Endothelial cell of umbilical vein (primary cell): ENCODE measurements around the gene C12orf42. TPM values are rescaled to one million over a fixed set of nuclear protein-coding genes. Genes with fewer than 3 reads are reported as not detected.

Experiments used
- BruUV-seq: library from RNA; stranded (reverse); fragments of 400-500 nt; replicated peaks from 2 replicates; lab custom pipeline; 2021; lab: Mats Ljungman, UMichigan
- CTCF ChIA-PET: fragments of 300-600, 350-600 bp; sonication (Branson Sonifier 250); formaldehyde crosslinking; loops from one replicate; lab custom pipeline; 2021; ENCODE audit warnings: antibody characterized with exemption, inconsistent platforms; lab: Charles Lee
- POLR2A ChIA-PET: fragments of 300-600, 350-600 bp; sonication (Branson Sonifier 250); formaldehyde crosslinking; loops from one replicate; lab custom pipeline; 2021; ENCODE audit warnings: antibody characterized with exemption, inconsistent platforms; lab: Charles Lee
- DNase-seq: peaks from one replicate; pipeline ENCODE4 v3.0.0-alpha.2; 2011; ENCODE audit warnings: low read depth, low spot score
- FAIRE-seq: peaks from 2 replicates; lab custom pipeline; 2011; peaks lifted over from hg19 to GRCh38; lab: Jason Lieb, UNC
- H2AFZ ChIP-seq: 2 replicates; pipeline ENCODE4 v1.6.0; 2012; ENCODE audit warnings: low read depth, low read length, control low read depth, inconsistent platforms
- H3K27ac ChIP-seq: 2 replicates; pipeline ENCODE4 v1.5.1; 2011; ENCODE audit warnings: low read depth, mild to moderate bottlenecking, control low read depth, low read length, moderate library complexity; ENCODE audit not compliant: insufficient read depth
- H3K27me3 ChIP-seq, 2 experiments: 2 replicates each; pipeline versions ENCODE4 v1.6.0 to v1.6.1; 2011; ENCODE audit warnings: low read length in 2 of 2, mixed read lengths in 1 of 2; ENCODE audit not compliant: control insufficient read depth in 2 of 2, insufficient read depth in 2 of 2
- H3K36me3 ChIP-seq, 2 experiments: 2 replicates in 1 of 2; 3 replicates in 1 of 2; pipeline ENCODE4 v1.5.1; 2011; ENCODE audit warnings: low read length in 2 of 2, mild to moderate bottlenecking in 1 of 2, moderate library complexity in 1 of 2; ENCODE audit not compliant: control insufficient read depth in 2 of 2, insufficient read depth in 2 of 2; ENCODE audit errors: extremely low read depth in 1 of 2
- H3K4me1 ChIP-seq: 3 replicates; pipeline ENCODE4 v1.5.1; 2011; ENCODE audit warnings: mild to moderate bottlenecking, low read length; ENCODE audit not compliant: control insufficient read depth, insufficient read depth; ENCODE audit errors: extremely low read depth
- H3K4me2 ChIP-seq: 2 replicates; pipeline ENCODE4 v1.6.1; 2011; ENCODE audit warnings: low read length, control low read depth, mixed read lengths; ENCODE audit not compliant: insufficient read depth
- H3K4me3 ChIP-seq, 3 experiments: fragments of 200-600 bp in 1 of 3; sonication (generic), shearing (Covaris generic) in 1 of 3; replicated peaks in 1 of 3; 2 replicates each; pipeline ENCODE4 v1.5.1; 2011 to 2016; ENCODE audit warnings: control low read depth in 3 of 3, low read length in 3 of 3, mild to moderate bottlenecking in 2 of 3, inconsistent platforms in 1 of 3, low read depth in 1 of 3, moderate library complexity in 1 of 3; ENCODE audit not compliant: insufficient read depth in 1 of 3
- H3K79me2 ChIP-seq: 2 replicates; pipeline ENCODE4 v1.6.0; 2012; ENCODE audit warnings: low read length, inconsistent platforms; ENCODE audit not compliant: control insufficient read depth, insufficient read depth
- H3K9ac ChIP-seq: replicated peaks from 2 replicates; pipeline ENCODE3; 2011; ENCODE audit warnings: low read length, control low read depth; ENCODE audit not compliant: insufficient read depth; ENCODE audit errors: extremely low read depth
- H3K9me1 ChIP-seq: replicated peaks from 3 replicates; pipeline ENCODE4 v1.6.0; 2011; ENCODE audit warnings: mild to moderate bottlenecking, low read length; ENCODE audit not compliant: control insufficient read depth, insufficient read depth; ENCODE audit errors: extremely low read depth
- H3K9me3 ChIP-seq: replicated peaks from 2 replicates; pipeline ENCODE4 v1.5.1; 2012; ENCODE audit warnings: low read length, inconsistent platforms; ENCODE audit not compliant: control insufficient read depth, insufficient read depth
- H4K20me1 ChIP-seq: replicated peaks from 2 replicates; pipeline ENCODE3; 2011; ENCODE audit warnings: mild to moderate bottlenecking, low read length; ENCODE audit not compliant: control insufficient read depth, insufficient read depth; ENCODE audit errors: extremely low read depth
- EZH2 ChIP-seq: IDR thresholded peaks from 2 replicates; pipeline ENCODE4 v1.6.1; 2012; ENCODE audit warnings: borderline replicate concordance, low read depth, mild to moderate bottlenecking, moderate library complexity, low read length, inconsistent platforms; ENCODE audit not compliant: severe bottlenecking
- FOS ChIP-seq: IDR thresholded peaks from 2 replicates; pipeline ENCODE4 v1.6.1; 2011; ENCODE audit warnings: mild to moderate bottlenecking, low read length, moderate library complexity, borderline replicate concordance; ENCODE audit not compliant: insufficient read depth
- GATA2 ChIP-seq: IDR thresholded peaks from 2 replicates; pipeline ENCODE4 v1.7.0; 2011; ENCODE audit warnings: low read depth, mild to moderate bottlenecking, moderate library complexity, mixed read lengths, low read length; ENCODE audit not compliant: insufficient read length, insufficient read depth
- JUN ChIP-seq: IDR thresholded peaks from 2 replicates; pipeline ENCODE4 v1.6.1; 2011; ENCODE audit warnings: borderline replicate concordance, low read depth; ENCODE audit not compliant: insufficient read length, insufficient read depth
- MYC ChIP-seq: IDR thresholded peaks from one replicate; pipeline ENCODE4 v1.6.1; 2011; ENCODE audit warnings: mild to moderate bottlenecking, low read depth, low read length
- POLR2A ChIP-seq: IDR thresholded peaks from 2 replicates; pipeline ENCODE4 v1.6.1; 2012; ENCODE audit warnings: low read depth, mild to moderate bottlenecking, control low read depth, low read length
- POLR2AphosphoS5 ChIP-seq: IDR thresholded peaks from 2 replicates; pipeline ENCODE4 v1.6.1; 2012; ENCODE audit warnings: low read depth, mild to moderate bottlenecking, control low read depth, low read length, moderate library complexity; ENCODE audit not compliant: insufficient read depth
- dilution Hi-C: fragments of 300-500 bp; cut with MboI; formaldehyde crosslinking; loops from one replicate; pipeline ENCODE4 v1.15.0; 2019; ENCODE audit warnings: low sequenced_read_pairs; ENCODE audit not compliant: extremely low pct_ligation_motif_present
- intact Hi-C: fragments of 100-400 bp; cut with micrococcal nuclease; formaldehyde crosslinking; loops from one replicate; pipeline ENCODE4 v1.10.0; 2022
- polyA plus RNA-seq, 4 experiments: library from polyadenylated mRNA; depleted of rRNA in 3 of 4; stranded (reverse) in 3 of 4; unstranded in 1 of 4; fragments of >200 nt; gene quantifications; 2 replicates each; pipeline versions ENCODE4 v1.2.1 to v1.2.3, GENCODE V29; 2011 to 2012; ENCODE audit warnings: missing spikeins in 1 of 4
- total RNA-seq: library from RNA; stranded (reverse); gene quantifications from 2 replicates; pipeline ENCODE4 v1.2.3, GENCODE V29; 2021
- TF ChIP-seq, protein P1 (sequence below): IDR thresholded peaks from 2 replicates; pipeline ENCODE4 v1.6.1; 2011; ENCODE audit not compliant: insufficient read depth, insufficient read length
- TF ChIP-seq, protein P2 (sequence below), 2 donors: IDR thresholded peaks; 1 replicate in 1 of 2; 2 replicates in 1 of 2; pipeline ENCODE4 v1.5.1; 2011; ENCODE audit warnings: low read length in 2 of 2, mild to moderate bottlenecking in 2 of 2, moderate library complexity in 2 of 2, control low read depth in 1 of 2, inconsistent platforms in 1 of 2, low read depth in 1 of 2; ENCODE audit not compliant: insufficient read depth in 1 of 2; ENCODE audit errors: extremely low read depth in 1 of 2

Gene C12orf42
- total and polyA plus RNA-seq, 2 donors (not counting 3 experiments of a cell fraction or from before 2014, with no cell fraction given): not detected

DNA sequence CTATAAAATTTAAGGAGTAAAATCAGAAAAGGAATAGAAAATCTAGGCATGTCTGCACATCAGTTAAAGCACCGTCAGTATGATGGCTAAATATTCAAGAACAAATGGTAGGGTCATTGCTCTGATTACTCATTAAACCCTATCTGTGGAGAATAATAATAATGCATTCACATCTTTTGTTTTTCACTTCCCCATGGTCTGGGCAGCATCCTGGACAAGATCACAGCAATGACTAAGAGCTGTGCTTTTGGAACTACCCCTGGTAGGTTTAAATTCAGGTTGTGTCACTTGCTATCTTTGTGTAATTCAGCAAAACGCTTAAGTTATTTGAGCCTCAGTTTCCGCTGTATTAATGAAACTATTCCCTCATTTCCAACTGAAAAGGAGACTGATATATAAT, 33.1 kb downstream of the C12orf42 start:
- H3K4me3 ChIP-seq: no peak overlapping the region
- H3K36me3 ChIP-seq: no peaks in the 10 kb centered on the region
- no TSS peak for BruUV-seq
- no peaks in the 10 kb centered on the region for H3K27me3 ChIP-seq
- DNase-seq (no peak), FAIRE-seq (no peak)
- no peak overlapping the region for H3K9ac ChIP-seq
- H3K79me2 ChIP-seq: no peaks in the 10 kb centered on the region
- CTCF ChIA-PET: no interaction called here
- TF ChIP-seq, protein P1, sequence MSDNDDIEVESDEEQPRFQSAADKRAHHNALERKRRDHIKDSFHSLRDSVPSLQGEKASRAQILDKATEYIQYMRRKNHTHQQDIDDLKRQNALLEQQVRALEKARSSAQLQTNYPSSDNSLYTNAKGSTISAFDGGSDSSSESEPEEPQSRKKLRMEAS: no peak
- no peak overlapping the region for H3K4me2 ChIP-seq
- no peaks in the 10 kb centered on the region for H3K9me1 ChIP-seq
- dilution Hi-C loops (no loop called here), intact Hi-C loops (no loop called here)
- POLR2A ChIA-PET: no interaction called here
- no peaks in the 10 kb centered on the region for H4K20me1 ChIP-seq
- no peak overlapping the region for H3K27ac ChIP-seq
- H2AFZ ChIP-seq: no peak overlapping the region
- no peaks in the 10 kb centered on the region for H3K4me1 ChIP-seq
- peaks cover 2% of the 10 kb centered on the region for H3K9me3 ChIP-seq

DNA sequence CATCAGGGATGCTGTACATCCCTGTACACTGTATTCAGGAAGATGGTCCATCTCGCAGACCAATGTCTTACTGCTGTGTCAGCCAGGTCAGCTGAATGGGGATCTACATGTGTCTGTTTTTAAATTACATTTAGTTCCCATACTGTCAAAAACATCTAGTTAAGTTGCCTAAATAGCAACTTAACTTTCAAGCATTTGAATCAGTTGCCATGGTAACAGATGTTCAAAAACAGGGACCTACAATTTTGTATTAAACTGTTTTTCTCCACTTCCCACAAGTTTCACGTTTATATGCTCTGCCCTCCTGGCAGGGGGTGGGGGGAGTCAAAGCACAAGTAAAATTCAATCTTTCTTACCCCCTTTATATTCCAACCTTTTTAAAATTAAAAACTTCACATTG, 38.3 kb downstream of the C12orf42 start:
- H3K79me2 ChIP-seq: no peaks in the 10 kb centered on the region
- H3K4me2 ChIP-seq: no peak overlapping the region
- no peak overlapping the region for H3K4me3 ChIP-seq
- POLR2A ChIA-PET: no interaction called here
- peaks cover 2% of the 10 kb centered on the region for H3K9me3 ChIP-seq
- no peak overlapping the region for H3K27ac ChIP-seq
- no peaks in the 10 kb centered on the region for H3K4me1 ChIP-seq
- no peak overlapping the region for H3K9ac ChIP-seq
- H3K27me3 ChIP-seq: no peaks in the 10 kb centered on the region
- dilution Hi-C loops (no loop called here), intact Hi-C loops (no loop called here)
- BruUV-seq: no TSS peak
- H3K9me1 ChIP-seq: no peaks in the 10 kb centered on the region
- no peak for FAIRE-seq
- no peak overlapping the region for H2AFZ ChIP-seq
- H4K20me1 ChIP-seq: no peaks in the 10 kb centered on the region
- CTCF ChIA-PET: no interaction called here
- TF ChIP-seq GATA2: no peak
- no peak for TF ChIP-seq POLR2A
- TF ChIP-seq POLR2AphosphoS5: no peak
- TF ChIP-seq MYC: no peak
- TF ChIP-seq JUN: no peak
- TF ChIP-seq FOS: no peak
- TF ChIP-seq EZH2: no peak
- TF ChIP-seq, protein P2, sequence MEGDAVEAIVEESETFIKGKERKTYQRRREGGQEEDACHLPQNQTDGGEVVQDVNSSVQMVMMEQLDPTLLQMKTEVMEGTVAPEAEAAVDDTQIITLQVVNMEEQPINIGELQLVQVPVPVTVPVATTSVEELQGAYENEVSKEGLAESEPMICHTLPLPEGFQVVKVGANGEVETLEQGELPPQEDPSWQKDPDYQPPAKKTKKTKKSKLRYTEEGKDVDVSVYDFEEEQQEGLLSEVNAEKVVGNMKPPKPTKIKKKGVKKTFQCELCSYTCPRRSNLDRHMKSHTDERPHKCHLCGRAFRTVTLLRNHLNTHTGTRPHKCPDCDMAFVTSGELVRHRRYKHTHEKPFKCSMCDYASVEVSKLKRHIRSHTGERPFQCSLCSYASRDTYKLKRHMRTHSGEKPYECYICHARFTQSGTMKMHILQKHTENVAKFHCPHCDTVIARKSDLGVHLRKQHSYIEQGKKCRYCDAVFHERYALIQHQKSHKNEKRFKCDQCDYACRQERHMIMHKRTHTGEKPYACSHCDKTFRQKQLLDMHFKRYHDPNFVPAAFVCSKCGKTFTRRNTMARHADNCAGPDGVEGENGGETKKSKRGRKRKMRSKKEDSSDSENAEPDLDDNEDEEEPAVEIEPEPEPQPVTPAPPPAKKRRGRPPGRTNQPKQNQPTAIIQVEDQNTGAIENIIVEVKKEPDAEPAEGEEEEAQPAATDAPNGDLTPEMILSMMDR (IDR thresholded peaks at IDR 0.05; ENCODE audit: extremely low read depth in 1 of 2, insufficient read depth in 1 of 2, low read depth in 1 of 2, low read length in 2 of 2): no peak
- TF ChIP-seq, protein P1: no peak
- no peaks in the 10 kb centered on the region for H3K36me3 ChIP-seq
- DNase-seq: no peak
